ENCODE measurements around the gene CREB5. TPM values are rescaled to one million over a fixed set of nuclear protein-coding genes. Genes with fewer than 3 reads are reported as not detected.

CREB5 gene
- total and polyA plus RNA-seq, 2 of the 8 experiments (the other 6 are each of a cell fraction or from before 2014, with no cell fraction given) = 2.4 to 2.7 TPM

- Histone ChIP-seq H3K4me3 (ENCODE audit: extremely low read depth in 1 of 4, insufficient read depth in 2 of 4, low read depth in 3 of 4, low read length in 4 of 4) (no peak overlapping the region), H3K27me3 (replicated peaks in 1 of 4; ENCODE audit: control insufficient read depth in 3 of 4, extremely low read depth in 1 of 4, insufficient read depth in 3 of 4, low read length in 3 of 4) (peaks cover 0 to 3% (median 0%) of the 10 kb centered on the region in 4 experiments; a peak in 1 of 7 replicates), H3K36me3 (ENCODE audit: control insufficient read depth in 2 of 4, insufficient read depth in 4 of 4, low read length in 3 of 4) (no peaks in the 10 kb centered on the region), H3K4me2 (ENCODE audit: insufficient read depth in 1 of 2, low read depth in 2 of 2, low read length in 2 of 2) (no peak overlapping the region), H2BK15ac (ENCODE audit: low read length) (no peak overlapping the region), H4K91ac (replicated peaks; ENCODE audit: insufficient read length, low read length) (no peak overlapping the region), H4K8ac (ENCODE audit: extremely low read depth, insufficient read depth, low read length) (no peak overlapping the region), H2AFZ (ENCODE audit: low read length) (no peak overlapping the region), H3K18ac (ENCODE audit: extremely low read depth, low read length) (no peak overlapping the region), H3K56ac (replicated peaks; ENCODE audit: insufficient read length, low read depth, low read length) (no peak overlapping the region), H2AK5ac (ENCODE audit: low read depth, low read length) (no peak overlapping the region), H2BK20ac (ENCODE audit: low read length) (no peak overlapping the region), H3K23ac (ENCODE audit: insufficient read length) (no peak overlapping the region), H3K79me2 (ENCODE audit: control insufficient read depth in 1 of 2, insufficient read depth in 2 of 2, low read length in 2 of 2) (no peaks in the 10 kb centered on the region), H3K9me3 (ENCODE audit: insufficient read depth in 2 of 2, low read depth in 1 of 2, low read length in 1 of 2) (no peaks in the 10 kb centered on the region), H2BK120ac (replicated peaks; ENCODE audit: low read depth, low read length) (no peak overlapping the region), H3K4ac (replicated peaks; ENCODE audit: insufficient read length, low read depth, low read length) (no peak overlapping the region), H2BK5ac (ENCODE audit: low read depth, low read length) (no peak overlapping the region), H3K4me1 (replicated peaks in 1 of 4; ENCODE audit: control insufficient read depth in 3 of 4, insufficient read depth in 4 of 4, low read length in 3 of 4) (no peaks in the 10 kb centered on the region), H4K20me1 (replicated peaks in 1 of 2; ENCODE audit: control insufficient read depth in 1 of 2, insufficient read depth in 2 of 2, low read length in 2 of 2) (no peaks in the 10 kb centered on the region), H4K5ac (ENCODE audit: insufficient read length, low read depth, low read length) (no peak overlapping the region), H3K9ac (replicated peaks in 1 of 4; ENCODE audit: extremely low read depth in 1 of 4, low read depth in 3 of 4, low read length in 3 of 4) (no peak overlapping the region), H3K27ac (ENCODE audit: low read depth, low read length) (no peak overlapping the region), H3K23me2 (ENCODE audit: low read depth, low read length) (no peaks in the 10 kb centered on the region), H2BK12ac (ENCODE audit: low read depth, low read length) (no peak overlapping the region), H3K79me1 (ENCODE audit: low read depth, low read length) (no peaks in the 10 kb centered on the region), H3K14ac (ENCODE audit: insufficient read length) (no peak overlapping the region)
- POLR2A ChIA-PET (ENCODE audit: partially characterized antibody) = no interaction called here
- FAIRE-seq = no peak
- DNase-seq (ENCODE audit: low read depth in 1 of 2, low spot score in 2 of 2) = no peak
- 93% methylated on average over 2 of the region's 2 CpGs; no CpG with 5 or more reads in 1 of the 2 experiments for WGBS, 2 experiments (ENCODE audit: extremely low coverage in 1 of 2, insufficient coverage in 1 of 2, insufficient read length in 1 of 2, insufficient replicate concordance in 2 of 2, low coverage in 1 of 2, low lambda C conversion rate in 2 of 2, missing lambda C conversion rate in 1 of 2)
- CTCF ChIA-PET (ENCODE audit: partially characterized antibody) = interaction anchor here (1.0 to 4.9 kb wide), 4 partner anchors 10 to 255 kb away, joined by 3 to 38 read pairs (median 4); no protein-coding TSS in a partner anchor
- TF ChIP-seq CHD1 (IDR thresholded peaks at IDR 0.05; ENCODE audit: low read depth, low read length) (no peak), SRF (IDR thresholded peaks at IDR 0.05; ENCODE audit: low read depth, low read length) (no peak), KDM1A (IDR thresholded peaks at IDR 0.05; ENCODE audit: borderline replicate concordance, low read length) (no peak), EZH2 (IDR thresholded peaks at IDR 0.05; ENCODE audit: low read depth, low read length, severe bottlenecking) (no peak), SIX5 (IDR thresholded peaks at IDR 0.05; ENCODE audit: low read depth, low read length) (no peak), ZNF274 (IDR thresholded peaks at IDR 0.05; ENCODE audit: borderline replicate concordance, extremely low read depth, low read length) (no peak), KDM5A (IDR thresholded peaks at IDR 0.05; ENCODE audit: low read length) (no peak), ASH2L (IDR thresholded peaks at IDR 0.05; ENCODE audit: low read length) (no peak), SP1 (IDR thresholded peaks at IDR 0.05; ENCODE audit: low read depth, low read length) (no peak)
Measured at GRCh38 chr7:28617308-28617880, 205.1 kb downstream of the CREB5 start.
